GM12873 (cell line): ENCODE measurements around the gene VPS11.

ENCODE experiments used
- CTCF ChIP-seq: IDR thresholded peaks from 2 replicates; pipeline ENCODE4 v1.5.1; 2012; ENCODE audit warnings: low read depth, mild to moderate bottlenecking, moderate library complexity, low read length, control low read depth; ENCODE audit not compliant: insufficient read depth; ENCODE audit errors: missing control alignments

The VPS11 gene

GRCh38 chr11:119065369-119065768 is 2.2 kb upstream of the VPS11 start:
- peak; percentile 78 for TF ChIP-seq CTCF

- no peak for TF ChIP-seq CTCF
These were observed 10.2 kb downstream of the VPS11 start for GRCh38 chr11:119077839-119078238.

GRCh38 chr11:119078675-119079420 is 11.2 kb downstream of the VPS11 start:
- no peak for TF ChIP-seq CTCF

GRCh38 chr11:119081682-119082260 is 14.2 kb downstream of the VPS11 start:
- TF ChIP-seq CTCF, result no peak

GRCh38 chr11:119084663-119085436 is 17.2 kb downstream of the VPS11 start, which contains the start of gene HMBS:
TSS of gene HMBS (plus strand) at chr11:119084881. CDS start at chr11:119085034, 153 bp downstream.
- TF ChIP-seq CTCF, result no peak

GRCh38 chr11:119085437-119085847 is 17.8 kb downstream of the VPS11 start:
- no peak for TF ChIP-seq CTCF

GRCh38 chr11:119087123-119087522 is 19.5 kb downstream of the VPS11 start:
- TF ChIP-seq CTCF, result no peak
